Esophagus muscularis mucosa (tissue), 4 donors: ENCODE data around the gene ACER3. TPM values are rescaled to one million over a fixed set of nuclear protein-coding genes. Genes with fewer than 3 reads are reported as not detected.
"Not testable (repeated sequence)": the region's sequence is repeated elsewhere in the genome, so short reads cannot be mapped to it uniquely, and the experiment has no call there.

Source experiments
- DNase-seq: peaks from one replicate; pipeline ENCODE4 v3.0.0-alpha.2; 2017; ENCODE audit errors: extremely low spot score
- H3K27ac ChIP-seq, 4 donors: fragments of 200-600 bp; sonication (generic); replicated peaks in 1 of 4; 1 replicate in 3 of 4; 2 replicates in 1 of 4; pipeline ENCODE4 v1.5.1; 2016 to 2019; ENCODE audit warnings: mild to moderate bottlenecking in 1 of 4
- H3K27me3 ChIP-seq, 4 donors: fragments of 200-600 bp; sonication (generic); one replicate each; pipeline versions ENCODE4 v1.5.1 to v1.6.0; 2016 to 2019
- H3K36me3 ChIP-seq, 4 donors: fragments of 200-600 bp; sonication (generic); one replicate each; pipeline ENCODE4 v1.5.1; 2016 to 2019
- H3K4me1 ChIP-seq, 4 donors: fragments of 200-600 bp; sonication (generic); one replicate each; pipeline ENCODE4 v1.5.1; 2016 to 2019
- H3K4me3 ChIP-seq, 4 donors: fragments of 200-600 bp; sonication (generic); 1 replicate in 2 of 4; 2 replicates in 2 of 4; pipeline ENCODE4 v1.5.1; 2016 to 2019; ENCODE audit warnings: mild to moderate bottlenecking in 4 of 4, moderate library complexity in 1 of 4
- H3K9me3 ChIP-seq, 4 donors: fragments of 200-600 bp; sonication (generic); 1 replicate in 3 of 4; 2 replicates in 1 of 4; pipeline ENCODE4 v1.5.1; 2016 to 2019
- EP300 ChIP-seq: sonication (generic); formaldehyde crosslinking; IDR thresholded peaks from one replicate; pipeline ENCODE4 v1.6.1; 2017; ENCODE audit warnings: antibody characterized with exemption
- POLR2A ChIP-seq: fragments of 450-650 bp; IDR thresholded peaks from one replicate; pipeline ENCODE4 v1.6.1; 2017; ENCODE audit warnings: antibody characterized with exemption, moderate library complexity, mild to moderate bottlenecking, low read depth
- POLR2AphosphoS5 ChIP-seq, 2 donors: sonication (generic); formaldehyde crosslinking; IDR thresholded peaks; one replicate each; pipeline ENCODE4 v1.6.1; 2017; ENCODE audit warnings: antibody characterized with exemption in 2 of 2
- WGBS: methylation state at CpG from one replicate; pipeline ENCODE4 v1.1.5; 2018; 5-methylcytosine and 5-hydroxymethylcytosine counted together
- intact Hi-C: fragments of 100-400 bp; cut with DNase I; formaldehyde crosslinking; loops from one replicate; pipeline ENCODE4 v1.15.1; 2023
- total RNA-seq, 4 donors: library from RNA; depleted of rRNA; stranded (reverse); fragments of >200 nt; gene quantifications; one replicate each; pipeline versions ENCODE4 v1.1.0 to v1.2.1, GENCODE V29; 2016
- TF ChIP-seq, protein P1 (sequence below), 3 experiments: fragments of 200-600 bp in 2 of 3; fragments of 450-650 bp in 1 of 3; sonication (generic) in 2 of 3; IDR thresholded peaks; one replicate each; pipeline ENCODE4 v1.5.1; 2017 to 2019; ENCODE audit warnings: antibody characterized with exemption in 3 of 3, mild to moderate bottlenecking in 2 of 3, moderate library complexity in 1 of 3

ACER3 gene
- total RNA-seq, 4 donors from 2014 or later, result 10.5 to 12.8 (median 11.2) TPM

DNA sequence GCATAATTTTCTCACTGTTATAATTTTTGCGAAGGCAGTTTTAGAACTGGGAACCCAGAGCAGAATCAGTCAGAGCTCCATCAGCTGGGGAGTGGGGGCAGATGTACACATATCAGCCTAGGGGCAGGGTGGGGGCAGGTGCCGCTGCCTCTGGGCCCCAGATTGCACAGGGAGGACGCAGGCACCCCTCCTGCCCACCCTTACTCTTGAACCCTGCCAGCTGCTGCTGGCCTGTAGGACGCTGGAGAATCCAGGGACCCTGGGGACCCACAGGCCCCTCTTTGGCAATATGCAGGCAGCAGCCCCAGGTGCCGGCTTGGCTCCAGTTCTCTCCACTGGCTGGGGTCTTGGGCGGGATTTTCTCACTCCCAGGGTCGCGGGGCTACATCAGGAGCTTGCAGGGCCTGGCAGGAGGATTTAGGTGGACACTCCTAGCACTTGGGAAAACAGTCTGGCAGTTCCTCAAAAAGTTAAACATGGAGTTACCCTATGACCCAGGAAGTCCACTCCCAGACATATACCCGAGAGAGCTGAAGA is 197.3 kb downstream of the ACER3 start:
- H3K36me3 ChIP-seq, result no peaks in the 10 kb centered on the region
- peaks cover 0 to 20% (median 14%) of the 10 kb centered on the region in 4 donors for H3K9me3 ChIP-seq
- no peak overlapping the region for H3K27ac ChIP-seq
- TF ChIP-seq, protein P1, sequence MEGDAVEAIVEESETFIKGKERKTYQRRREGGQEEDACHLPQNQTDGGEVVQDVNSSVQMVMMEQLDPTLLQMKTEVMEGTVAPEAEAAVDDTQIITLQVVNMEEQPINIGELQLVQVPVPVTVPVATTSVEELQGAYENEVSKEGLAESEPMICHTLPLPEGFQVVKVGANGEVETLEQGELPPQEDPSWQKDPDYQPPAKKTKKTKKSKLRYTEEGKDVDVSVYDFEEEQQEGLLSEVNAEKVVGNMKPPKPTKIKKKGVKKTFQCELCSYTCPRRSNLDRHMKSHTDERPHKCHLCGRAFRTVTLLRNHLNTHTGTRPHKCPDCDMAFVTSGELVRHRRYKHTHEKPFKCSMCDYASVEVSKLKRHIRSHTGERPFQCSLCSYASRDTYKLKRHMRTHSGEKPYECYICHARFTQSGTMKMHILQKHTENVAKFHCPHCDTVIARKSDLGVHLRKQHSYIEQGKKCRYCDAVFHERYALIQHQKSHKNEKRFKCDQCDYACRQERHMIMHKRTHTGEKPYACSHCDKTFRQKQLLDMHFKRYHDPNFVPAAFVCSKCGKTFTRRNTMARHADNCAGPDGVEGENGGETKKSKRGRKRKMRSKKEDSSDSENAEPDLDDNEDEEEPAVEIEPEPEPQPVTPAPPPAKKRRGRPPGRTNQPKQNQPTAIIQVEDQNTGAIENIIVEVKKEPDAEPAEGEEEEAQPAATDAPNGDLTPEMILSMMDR (IDR thresholded peaks at IDR 0.05), result no peak
- TF ChIP-seq EP300 (no peak), POLR2A (no peak), POLR2AphosphoS5 (IDR thresholded peaks at IDR 0.05) (no peak)
- intact Hi-C loops, result no loop called here
- 82% methylated on average over 2 of the region's 9 CpGs for WGBS
- H3K4me3 ChIP-seq, result no peak overlapping the region
- H3K27me3 ChIP-seq, result no peaks in the 10 kb centered on the region
- no peak for DNase-seq
- H3K4me1 ChIP-seq, result no peaks in the 10 kb centered on the region

DNA sequence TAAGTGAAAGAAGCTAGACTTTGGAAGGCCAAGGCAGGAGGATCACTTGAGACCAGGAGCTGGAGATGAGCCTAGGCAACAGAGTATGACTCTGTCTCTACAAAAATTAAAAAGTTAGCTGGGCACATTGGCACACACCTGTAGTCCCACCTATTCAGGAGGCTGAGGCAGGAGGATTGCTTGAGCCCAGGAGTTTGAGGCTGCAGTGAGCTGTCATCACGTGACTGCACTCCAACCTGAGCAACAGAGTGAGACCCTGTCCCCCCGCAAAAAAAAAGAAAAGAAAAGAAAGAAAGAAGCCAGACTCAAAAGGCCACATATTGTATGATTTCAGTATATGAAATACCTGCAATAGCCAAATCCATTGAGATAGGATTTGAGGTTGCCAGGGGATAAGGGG is 198.2 kb downstream of the ACER3 start:
- no peak for DNase-seq
- 81% methylated on average over 2 of the region's 2 CpGs for WGBS
- intact Hi-C loops, result no loop called here

GRCh38 chr11:77059806-77060205 is 199.1 kb downstream of the ACER3 start:
- no peak for DNase-seq
- Histone ChIP-seq H3K27ac (no peak overlapping the region), H3K4me1 (no peaks in the 10 kb centered on the region), H3K36me3 (no peaks in the 10 kb centered on the region), H3K27me3 (no peaks in the 10 kb centered on the region), H3K4me3 (no peak overlapping the region), H3K9me3 (peaks cover 0 to 20% (median 14%) of the 10 kb centered on the region in 4 donors)
- intact Hi-C loops, result no loop called here
- TF ChIP-seq, protein P1 (IDR thresholded peaks at IDR 0.05), result no peak
- TF ChIP-seq EP300, result no peak
- no peak for TF ChIP-seq POLR2AphosphoS5 (IDR thresholded peaks at IDR 0.05)
- no peak for TF ChIP-seq POLR2A
- WGBS, result 93% methylated on average over 5 of the region's 5 CpGs

More for the DNA sequence above, 198.2 kb downstream of the ACER3 start:
- Histone ChIP-seq H3K9me3 (peaks cover 0 to 20% (median 14%) of the 10 kb centered on the region in 4 donors), H3K27ac (no peak overlapping the region), H3K4me1 (no peaks in the 10 kb centered on the region), H3K36me3 (no peaks in the 10 kb centered on the region), H3K4me3 (no peak overlapping the region), H3K27me3 (no peaks in the 10 kb centered on the region)
- no peak for TF ChIP-seq POLR2A
- no peak for TF ChIP-seq POLR2AphosphoS5 (IDR thresholded peaks at IDR 0.05)
- TF ChIP-seq EP300, result no peak
- TF ChIP-seq, protein P1 (IDR thresholded peaks at IDR 0.05), result no peak

DNA sequence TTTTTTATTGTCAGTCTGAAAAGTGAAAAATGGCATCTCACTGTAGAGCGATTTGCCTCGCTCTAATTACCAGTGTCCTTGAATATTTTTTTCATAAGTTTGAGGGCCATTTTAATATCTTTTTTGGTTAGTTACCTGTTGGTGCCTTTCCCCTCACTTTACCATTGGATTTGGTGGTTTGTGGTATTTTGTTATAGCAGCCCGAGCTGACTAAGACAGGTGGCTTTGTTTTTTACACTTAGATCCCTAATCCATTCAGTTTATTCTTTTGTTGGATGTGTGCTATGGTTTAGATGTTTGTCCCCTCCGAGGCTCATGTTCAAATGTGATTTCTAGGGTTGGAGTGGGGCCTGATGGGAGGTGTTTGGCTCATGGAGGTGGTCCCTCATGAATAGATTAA is 199.5 kb downstream of the ACER3 start:
- 83% methylated on average over 4 of the region's 4 CpGs for WGBS
- no peak for DNase-seq
- Histone ChIP-seq H3K36me3 (no peaks in the 10 kb centered on the region), H3K4me3 (no peak overlapping the region), H3K27ac (no peak overlapping the region), H3K4me1 (no peaks in the 10 kb centered on the region), H3K9me3 (peaks cover 0 to 20% (median 14%) of the 10 kb centered on the region in 4 donors), H3K27me3 (no peaks in the 10 kb centered on the region)
- intact Hi-C loops, result no loop called here
- TF ChIP-seq EP300, result no peak

DNA sequence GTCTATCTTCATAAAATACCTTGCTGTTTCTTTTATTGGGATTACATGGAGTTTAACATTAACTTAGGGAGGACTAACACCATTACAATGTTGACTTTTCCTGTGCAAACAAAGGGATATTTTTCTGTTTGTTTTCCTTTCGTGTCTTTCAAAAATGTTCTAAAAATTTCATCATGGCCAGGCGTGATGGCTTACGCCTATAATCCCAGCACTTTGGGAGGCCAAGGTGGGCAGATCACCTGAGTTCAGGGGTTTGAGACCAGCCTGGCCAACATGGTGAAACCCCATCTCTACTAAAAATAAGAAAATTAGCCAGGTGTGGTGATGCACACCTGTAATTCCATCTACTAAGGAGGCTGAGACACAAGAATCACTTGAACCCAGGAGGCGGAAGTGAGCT is 200.5 kb downstream of the ACER3 start:
- DNase-seq, H3K36me3 ChIP-seq, H3K4me3 ChIP-seq, H3K27ac ChIP-seq, H3K27me3 ChIP-seq, intact Hi-C loops: not testable (repeated sequence)
- WGBS, result 96% methylated on average over 4 of the region's 4 CpGs
- H3K4me1 ChIP-seq, result peaks cover 4 to 10% (median 8%) of the 10 kb centered on the region in 4 donors
- peaks cover 0 to 14% (median 10%) of the 10 kb centered on the region in 4 donors for H3K9me3 ChIP-seq

DNA sequence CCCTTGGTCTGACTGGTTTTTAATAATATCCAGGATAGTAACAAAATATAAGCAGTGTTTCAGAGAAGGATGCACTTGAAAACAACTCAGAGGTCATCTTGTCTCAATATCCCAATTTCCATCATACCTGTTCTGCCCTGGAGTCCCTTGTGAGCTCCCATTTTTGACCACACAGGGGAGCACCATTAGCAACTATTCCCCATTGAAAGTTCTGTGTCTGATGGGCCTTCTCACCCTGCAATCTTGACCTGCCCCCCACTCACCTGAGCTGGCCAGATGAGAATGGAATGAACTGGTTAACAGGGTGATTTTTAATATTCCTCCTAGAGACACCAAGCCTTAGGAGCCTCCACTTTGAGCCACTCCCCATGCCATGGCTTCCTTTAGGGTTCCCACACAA is 202.2 kb downstream of the ACER3 start:
- H3K27me3 ChIP-seq, result no peaks in the 10 kb centered on the region
- DNase-seq, result no peak
- H3K36me3 ChIP-seq, result no peaks in the 10 kb centered on the region
- H3K27ac ChIP-seq, result no peak overlapping the region
- no peak overlapping the region for H3K4me3 ChIP-seq
- TF ChIP-seq EP300 (no peak), POLR2AphosphoS5 (IDR thresholded peaks at IDR 0.05) (no peak), POLR2A (no peak)
- TF ChIP-seq, protein P1 (IDR thresholded peaks at IDR 0.05), result no peak
- H3K9me3 ChIP-seq, result no peaks in the 10 kb centered on the region
- intact Hi-C loops, result no loop called here
- peaks cover 8 to 23% (median 20%) of the 10 kb centered on the region in 4 donors for H3K4me1 ChIP-seq
